Hippocampal formation (tissue), 2 donors: ENCODE data around the gene LACRT.

ENCODE experiments used
- DNase-seq, 2 donors: peaks; one replicate each; lab custom pipeline; 2025; lab: John Stamatoyannopoulos, UW

LACRT gene

DNA sequence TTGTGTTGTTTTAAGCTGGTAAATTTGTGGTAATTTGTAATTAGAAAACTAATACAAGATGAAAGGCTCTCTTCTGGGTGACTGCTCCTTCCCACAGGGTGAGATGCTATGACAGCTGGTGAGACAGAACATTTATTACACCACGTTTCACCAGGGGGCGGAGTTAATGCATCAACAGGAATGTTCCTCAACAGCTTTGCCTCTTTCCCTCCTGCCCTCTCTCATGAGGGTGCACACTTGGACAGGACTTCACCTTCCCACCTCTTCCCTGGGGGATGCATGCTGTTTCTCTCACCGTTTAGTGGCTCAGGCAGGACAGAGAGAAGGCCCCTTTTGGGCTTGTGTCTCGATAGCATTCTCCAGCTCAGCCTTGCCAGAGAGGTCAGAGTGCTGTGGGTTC, 32.9 kb downstream of the LACRT start:
- no peak for DNase-seq

DNA sequence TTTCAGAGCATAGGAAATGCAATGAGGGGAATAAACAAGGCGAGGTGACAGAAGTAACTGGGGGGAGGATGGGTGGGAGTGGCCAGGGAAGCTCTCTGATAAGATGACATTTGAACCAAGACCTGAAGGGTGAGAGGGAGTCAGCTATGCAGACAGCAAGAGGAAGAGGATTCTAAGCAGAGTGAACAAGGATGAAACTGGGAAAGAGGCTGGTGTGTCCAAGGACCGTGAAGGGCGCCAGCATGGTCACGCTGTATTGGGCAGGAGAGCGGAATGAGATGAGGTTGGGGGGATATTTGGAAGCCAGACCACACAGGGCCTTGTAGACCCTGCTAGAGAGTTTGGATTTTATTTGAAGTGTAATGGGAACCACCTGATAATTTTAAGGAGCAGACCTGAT, 35.7 kb downstream of the LACRT start:
- no peak for DNase-seq

DNA sequence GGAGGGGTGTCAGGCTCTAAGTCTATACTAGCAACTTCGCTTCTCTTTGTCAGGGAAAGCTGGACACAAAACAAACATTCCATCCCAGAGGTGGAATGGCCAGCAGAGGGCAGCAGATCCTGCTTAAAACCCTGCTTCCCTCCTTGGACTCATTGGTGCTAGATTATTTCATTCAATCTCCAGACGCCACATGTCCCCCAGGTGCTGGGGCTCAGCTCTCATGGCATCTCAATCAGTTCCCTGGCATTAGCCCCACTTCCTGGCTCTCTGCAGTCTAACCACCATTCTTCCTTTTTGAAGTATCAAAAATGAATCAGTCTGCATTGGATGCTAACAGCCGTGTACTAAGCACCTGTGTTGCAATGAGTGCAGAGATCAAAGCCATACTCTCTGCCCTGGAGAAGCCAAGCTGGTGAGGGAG, 38.2 kb downstream of the LACRT start:
- peak; percentile 37 to 47 for DNase-seq

DNA sequence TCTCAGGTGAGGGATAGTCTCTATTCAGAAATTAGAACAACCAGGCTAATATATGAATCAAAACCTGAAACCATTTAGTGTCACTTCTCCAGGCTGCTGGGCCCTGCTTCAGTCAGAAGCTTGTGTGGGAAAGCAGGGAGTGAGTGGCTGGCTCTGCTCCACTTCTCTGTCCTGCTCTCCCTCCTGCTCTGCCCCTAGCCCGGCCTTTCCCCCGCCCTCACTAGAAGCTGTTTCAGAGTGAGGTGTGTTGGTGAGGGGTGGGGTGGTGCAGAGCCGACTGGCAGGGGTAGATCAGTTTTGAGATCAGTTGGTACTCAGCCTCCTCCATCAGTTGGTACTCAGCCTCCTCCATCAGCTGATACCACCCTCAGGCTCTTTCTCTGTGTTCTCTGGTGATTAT, 39.2 kb downstream of the LACRT start:
- DNase-seq = no peak

DNA sequence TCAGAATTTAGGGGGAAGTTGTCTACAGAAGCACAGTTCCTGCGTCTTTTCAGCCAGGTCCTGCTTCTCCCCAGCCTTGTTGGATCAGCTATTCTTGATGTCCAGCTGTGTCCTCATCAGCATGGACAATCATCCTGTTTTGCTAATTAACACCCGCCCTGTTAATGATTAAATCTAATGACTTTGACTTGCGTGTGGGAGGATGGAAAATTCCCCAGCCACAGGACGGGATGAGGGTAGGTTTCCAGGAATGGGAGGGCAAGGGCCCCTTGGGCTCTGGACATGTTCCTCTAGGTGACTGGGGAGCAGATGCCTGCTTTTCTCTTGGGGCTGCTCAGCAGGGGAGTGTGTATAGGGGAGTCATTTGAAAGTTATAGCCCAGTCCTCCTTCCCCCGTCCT, 41.0 kb downstream of the LACRT start:
- no peak for DNase-seq

DNA sequence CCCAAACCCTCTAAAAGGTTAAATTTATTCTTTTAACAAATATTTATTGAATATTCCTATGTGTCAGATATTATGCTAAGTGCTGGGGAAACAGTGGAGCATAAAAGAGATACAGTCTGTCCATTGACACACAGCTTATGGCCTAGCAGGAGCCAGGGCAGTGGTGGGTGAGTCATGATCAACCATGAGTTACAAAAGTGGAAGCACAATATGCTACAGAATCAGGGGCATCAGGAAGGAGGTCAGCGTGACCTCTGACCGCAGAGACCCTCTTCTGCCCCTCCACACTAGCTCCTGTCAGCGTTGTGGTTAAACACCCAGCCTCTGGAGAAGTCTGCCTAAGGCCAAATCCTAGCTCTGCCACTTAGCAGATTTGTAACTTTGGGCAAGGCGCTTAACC, 41.6 kb downstream of the LACRT start:
- no peak for DNase-seq

DNA sequence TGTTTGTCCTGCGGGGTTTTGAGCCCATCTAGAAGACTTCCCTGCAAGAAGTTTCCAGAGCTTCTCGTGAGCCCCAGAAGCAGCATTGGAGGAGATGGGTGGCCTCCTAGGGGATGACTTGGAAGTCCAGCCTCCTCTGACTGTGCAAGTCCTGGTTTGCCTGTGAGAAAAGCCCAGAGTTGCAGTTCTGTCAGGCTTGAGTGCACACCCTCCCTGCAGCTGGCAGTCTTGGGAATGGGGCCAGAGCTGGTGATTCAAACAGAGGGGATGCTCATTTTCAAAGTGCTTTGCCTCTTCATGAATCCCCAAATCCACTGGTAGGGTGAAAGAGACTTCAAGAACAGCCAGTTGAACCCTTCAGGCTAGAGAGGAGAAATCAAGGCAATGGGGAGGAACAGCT, 42.4 kb downstream of the LACRT start:
- no peak for DNase-seq

DNA sequence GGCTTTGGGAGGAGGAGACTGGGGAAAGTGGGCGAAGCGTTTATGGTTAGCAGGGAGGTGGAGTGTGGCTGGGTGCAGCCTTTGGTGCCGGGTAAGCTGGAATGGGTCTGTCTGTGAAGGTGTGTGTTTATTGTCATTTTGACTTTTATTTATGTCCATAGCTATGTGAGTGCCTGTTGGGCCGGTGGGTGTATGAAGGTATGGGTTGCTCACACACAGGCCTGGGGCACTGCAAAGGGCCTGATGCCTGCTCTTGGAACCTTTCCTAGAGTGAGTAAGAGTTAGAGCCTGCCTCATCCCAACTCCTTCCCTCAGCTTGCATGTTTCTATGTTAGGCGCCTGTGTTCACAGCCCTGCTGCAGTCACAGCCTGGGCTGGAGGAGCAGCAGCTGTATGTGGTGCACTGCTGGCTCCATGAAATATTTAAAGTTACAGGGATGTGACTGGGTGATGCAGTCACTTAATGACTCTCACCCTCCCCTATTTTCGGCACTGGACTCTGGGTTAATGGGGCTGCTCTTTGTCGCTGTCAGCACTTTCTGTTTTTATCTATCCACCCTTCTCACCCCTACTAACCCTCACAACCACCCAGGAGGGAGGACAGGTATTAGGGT, 43.6 kb downstream of the LACRT start:
- DNase-seq = no peak

DNA sequence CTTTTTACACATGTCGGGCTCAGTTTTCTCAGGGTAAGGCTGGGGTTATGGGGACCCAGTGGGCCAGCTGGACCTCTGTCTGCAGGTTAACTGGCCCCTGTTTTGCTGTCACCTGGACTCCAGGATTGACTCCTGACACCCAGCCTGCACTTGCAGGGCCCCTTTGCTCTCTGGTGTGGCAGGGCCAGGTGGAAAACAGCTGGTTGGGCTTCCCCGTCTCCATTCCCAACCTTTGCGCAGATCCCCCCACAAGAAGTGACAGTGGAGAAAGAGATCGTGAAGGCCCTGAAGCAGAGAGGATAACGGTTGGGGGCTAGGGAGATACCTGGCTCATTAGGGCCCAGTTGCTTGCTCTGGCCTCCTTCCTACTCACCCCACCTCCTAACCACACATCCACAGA, 44.7 kb downstream of the LACRT start:
- DNase-seq = no peak

DNA sequence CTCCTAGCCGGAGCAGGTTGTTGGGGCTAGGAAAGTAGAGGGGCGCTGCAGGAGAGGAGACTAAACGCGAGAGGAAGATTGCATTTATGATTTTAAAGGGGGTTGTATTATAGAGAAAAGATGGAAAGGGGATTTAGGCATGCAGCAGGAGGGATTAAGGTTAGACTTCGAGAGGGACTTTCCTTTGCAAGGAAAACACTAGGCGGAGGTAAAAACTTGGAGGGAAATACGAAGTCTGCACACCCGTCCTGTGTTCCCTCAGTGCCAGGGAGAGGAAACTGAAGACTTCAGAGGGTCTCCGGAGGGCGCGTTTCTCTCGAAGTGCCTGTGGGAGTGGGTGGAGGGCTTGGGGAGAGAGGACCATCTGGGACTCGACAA, 45.8 kb downstream of the LACRT start:
- no peak for DNase-seq

DNA sequence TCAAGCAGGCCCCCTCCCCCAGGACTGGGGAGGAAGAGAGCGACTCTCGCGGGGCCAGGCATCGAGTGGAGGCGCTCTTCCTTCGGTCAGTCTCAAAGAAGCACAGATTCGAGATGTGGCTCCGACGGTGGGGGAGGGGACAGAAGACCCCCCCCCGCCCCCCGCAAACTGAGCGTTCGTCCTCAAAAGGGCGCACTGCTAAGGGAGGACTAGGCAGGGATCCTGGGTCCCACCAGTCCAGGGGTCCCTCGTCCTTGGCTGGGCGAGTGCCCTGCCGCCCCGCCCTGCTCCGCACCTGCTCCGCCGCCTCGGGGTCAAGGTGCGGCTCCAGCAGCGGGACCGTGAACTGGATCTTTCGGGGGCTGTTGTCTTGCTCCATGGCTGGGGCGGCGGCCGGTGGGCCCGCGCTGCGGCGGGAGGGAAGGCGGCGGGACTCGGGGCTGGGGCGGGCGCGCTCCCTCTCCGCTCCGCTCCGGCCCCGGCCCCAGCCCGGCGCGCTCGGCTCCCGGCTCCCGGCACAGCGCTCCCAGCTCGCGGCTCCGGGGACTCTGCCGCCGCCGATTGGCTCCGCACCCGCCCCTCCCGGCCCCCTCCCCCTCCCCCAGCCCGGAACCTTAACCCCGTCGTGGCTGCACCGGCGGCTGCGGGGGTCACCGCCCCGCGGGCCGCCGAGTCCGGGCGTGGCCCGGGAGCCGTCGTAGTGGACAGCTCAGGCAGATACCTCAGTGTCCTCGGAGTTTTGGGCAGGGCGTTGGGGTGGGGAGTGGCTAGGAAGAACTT, 46.4 kb downstream of the LACRT start, which contains the start of gene PPP1R1A:
PPP1R1A (minus strand) TSS at position 550 of the 780 bp plus-strand sequence; CDS start at position 379, 171 bp downstream.
- peak in 1 of 2 donors; percentile 31 for DNase-seq

DNA sequence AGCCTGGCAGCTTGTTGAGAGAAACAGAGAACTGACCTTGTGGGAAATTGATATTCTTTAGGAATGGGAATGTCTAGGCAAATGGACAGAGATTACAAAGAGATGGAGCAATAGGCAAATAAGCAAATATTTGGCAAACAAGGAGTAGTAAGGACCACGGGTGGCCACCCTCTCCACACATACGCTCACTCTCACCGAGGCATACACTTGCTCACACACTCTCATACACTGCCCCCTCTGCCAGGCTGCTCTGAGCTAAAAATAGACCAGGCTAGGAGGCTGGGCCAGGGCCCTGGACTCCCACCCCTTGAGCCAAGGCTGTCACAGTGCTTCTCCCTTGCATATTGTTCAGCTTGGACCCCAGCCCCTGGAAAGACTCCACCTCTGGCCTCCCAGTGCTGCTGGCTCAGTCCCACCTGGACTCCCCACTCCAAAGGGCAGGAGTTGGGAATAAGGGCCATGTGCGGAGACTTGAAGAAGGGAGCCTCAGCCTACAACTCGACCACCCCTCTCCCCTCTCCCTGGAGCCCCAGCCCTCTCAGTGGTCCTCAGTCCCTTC, 47.3 kb downstream of the LACRT start:
- DNase-seq = peak in 1 of 2 donors; percentile 22

DNA sequence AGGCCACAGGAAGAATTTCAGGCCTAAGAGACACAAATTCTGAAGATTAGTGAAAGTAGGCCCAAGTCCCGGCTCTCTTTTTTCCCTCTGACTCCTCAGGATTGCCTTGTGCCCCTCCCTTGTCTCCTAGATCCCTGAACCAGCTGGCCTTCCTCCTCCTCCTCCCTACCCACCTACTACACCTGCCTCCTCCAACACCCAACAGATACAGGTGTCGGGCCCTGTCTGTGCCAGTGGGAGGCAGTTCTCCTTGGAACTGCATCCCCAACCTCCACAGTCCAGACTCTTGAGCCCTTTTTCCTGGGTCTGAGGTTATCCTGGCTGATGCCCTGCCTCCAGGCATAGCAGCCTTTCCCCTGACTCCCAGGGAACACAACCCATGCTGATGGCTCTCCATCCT, 48.1 kb downstream of the LACRT start:
- no peak for DNase-seq

DNA sequence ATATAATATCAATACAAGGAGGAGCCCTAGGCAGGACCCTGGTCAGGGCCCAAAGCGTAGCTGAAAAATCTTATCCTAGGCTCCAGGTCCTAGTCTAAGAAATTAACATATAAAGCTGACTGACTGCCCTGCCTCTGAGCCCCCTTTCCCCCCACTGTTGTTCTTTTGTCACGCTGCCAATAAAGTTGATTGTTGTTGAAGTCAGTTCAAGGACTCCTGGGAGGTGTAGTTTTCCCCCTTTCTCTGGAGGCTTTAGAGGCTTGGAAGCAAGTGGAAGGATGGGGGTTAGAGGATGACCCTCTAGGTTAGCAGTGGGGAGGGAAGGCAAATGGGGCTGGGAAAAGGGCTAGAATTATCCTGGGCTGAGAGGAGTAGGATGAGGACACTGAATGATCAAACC, 49.5 kb downstream of the LACRT start:
- no peak for DNase-seq

DNA sequence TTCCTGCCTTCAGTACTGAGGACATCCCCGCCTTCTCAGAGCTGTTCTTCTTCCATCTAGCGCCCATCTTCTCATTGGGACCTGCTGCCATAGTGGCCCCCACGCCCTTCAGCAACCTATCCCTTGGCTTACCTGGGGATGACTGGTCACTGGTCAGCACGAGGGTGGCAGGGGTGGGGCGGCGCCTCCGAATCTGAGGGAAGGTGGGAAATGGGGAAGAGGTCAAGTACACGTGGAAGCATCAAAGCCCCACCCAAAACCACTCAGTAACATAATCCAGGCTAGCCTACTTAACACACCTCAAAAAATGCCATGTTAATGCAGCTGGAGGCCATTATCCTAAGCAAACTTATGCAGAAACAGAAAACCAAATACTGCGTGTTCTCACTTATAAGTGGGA, 50.6 kb downstream of the LACRT start:
- no peak for DNase-seq

DNA sequence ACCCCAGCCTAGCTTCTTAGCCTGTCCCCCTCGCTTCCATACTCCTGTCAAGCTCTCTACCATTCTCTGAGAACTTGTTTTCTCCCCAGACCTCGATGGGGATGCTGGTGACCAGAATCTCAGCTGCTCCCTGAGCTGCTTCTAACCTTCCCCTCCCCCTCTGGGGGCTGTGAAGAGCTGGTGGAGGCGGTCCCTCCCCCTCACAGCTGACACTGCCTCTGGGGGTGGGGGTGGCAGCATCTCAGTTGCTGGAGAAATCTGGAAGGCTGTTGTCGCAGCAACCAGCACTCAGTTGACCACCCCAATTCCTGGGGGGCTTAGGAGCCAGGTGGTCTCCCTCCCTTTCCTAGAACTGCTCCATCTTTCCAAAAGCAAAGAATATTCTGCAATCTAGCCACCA, 51.0 kb downstream of the LACRT start:
- no peak for DNase-seq

DNA sequence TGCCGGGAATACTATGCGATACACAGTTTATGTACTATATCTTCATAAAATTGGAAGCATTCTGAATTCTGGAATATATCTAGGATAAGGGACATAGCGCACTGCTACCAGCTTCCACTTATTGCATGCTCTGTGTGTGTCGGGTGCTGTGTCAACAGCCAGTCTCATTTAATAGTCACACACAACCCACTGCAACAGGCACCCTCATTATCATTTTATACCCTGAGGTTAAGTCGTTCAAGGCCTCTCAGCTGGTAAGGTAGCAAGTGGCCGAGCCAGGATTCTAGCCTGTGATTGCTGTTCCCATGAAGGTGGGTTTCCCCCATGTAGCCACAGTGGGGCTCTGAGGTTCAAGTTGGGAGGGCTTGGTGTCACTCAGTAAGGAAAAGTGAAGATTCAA, 53.3 kb downstream of the LACRT start:
- DNase-seq = no peak
